Thoracic aorta (tissue), 2 donors: ENCODE results near the gene ABCB1. TPM values are rescaled to one million over a fixed set of nuclear protein-coding genes. Genes with fewer than 3 reads are reported as not detected.
A peak's percentile ranks its signal among the peaks of the same experiment; 100 is the strongest.

Experiments
- ATAC-seq: fragments of 150-250 bp; one replicate; pipeline ENCODE4 v1.8.0; 2017; ENCODE audit warnings: low read depth; ENCODE audit not compliant: insufficient number of reproducible peaks, low FRiP score
- DNase-seq: peaks from one replicate; pipeline ENCODE4 v3.0.0-alpha.2; 2020; ENCODE audit warnings: low spot score
- H3K27ac ChIP-seq, 2 donors: fragments of 200-600 bp; sonication (generic); 1 replicate in 1 of 2; 2 replicates in 1 of 2; pipeline ENCODE4 v1.5.1; 2016; ENCODE audit warnings: mild to moderate bottlenecking in 2 of 2, moderate library complexity in 2 of 2
- H3K27me3 ChIP-seq: fragments of 200-600 bp; sonication (generic); replicated peaks from 2 replicates; pipeline ENCODE4 v1.6.0; 2016; ENCODE audit warnings: mild to moderate bottlenecking; ENCODE audit not compliant: insufficient read depth
- H3K36me3 ChIP-seq: fragments of 200-600 bp; sonication (generic); one replicate; pipeline ENCODE4 v1.5.1; 2016
- H3K4me1 ChIP-seq, 2 donors: fragments of 200-600 bp; sonication (generic); 1 replicate in 1 of 2; 2 replicates in 1 of 2; pipeline versions ENCODE4 v1.5.1 to v1.6.0; 2016; ENCODE audit warnings: low read depth in 2 of 2, mild to moderate bottlenecking in 1 of 2; ENCODE audit not compliant: control insufficient read depth in 1 of 2
- H3K4me3 ChIP-seq: fragments of 200-600 bp; sonication (generic); 2 replicates; pipeline ENCODE4 v1.5.1; 2016; ENCODE audit warnings: mild to moderate bottlenecking
- H3K9me3 ChIP-seq: fragments of 200-600 bp; sonication (generic); 2 replicates; pipeline ENCODE4 v1.5.1; 2016
- CTCF ChIP-seq: fragments of 200-600 bp; sonication (generic); IDR thresholded peaks from one replicate; pipeline ENCODE4 v1.5.1; 2019; ENCODE audit warnings: antibody characterized with exemption
- total RNA-seq, 2 donors: library from RNA; depleted of rRNA; stranded (reverse); fragments of >200 nt; gene quantifications; one replicate each; pipeline versions ENCODE4 v1.1.0 to v1.2.3, GENCODE V29; 2016

ABCB1 gene
- total RNA-seq, 2 donors from 2014 or later: 1.4 to 10.6 TPM

DNA sequence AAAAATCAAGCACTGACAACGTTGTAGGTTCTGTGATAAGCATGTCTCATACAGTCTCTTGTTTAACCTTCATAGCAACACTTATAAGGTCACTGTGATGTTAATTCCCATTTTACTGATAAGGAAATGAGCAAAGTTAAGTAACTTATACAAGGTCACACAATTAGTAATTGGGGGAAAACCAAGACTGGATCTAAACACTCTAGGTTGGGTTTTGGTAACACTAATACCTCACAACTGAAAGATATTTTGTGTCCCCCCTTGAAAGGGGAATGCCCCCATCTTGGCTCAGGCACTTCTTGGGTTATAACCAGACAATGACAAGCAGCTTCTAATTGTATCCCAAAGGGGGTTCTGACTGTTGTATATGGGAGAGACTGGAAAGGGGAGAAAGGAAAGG is 89.2 kb downstream of the ABCB1 start:
- no peaks in the 10 kb centered on the region for H3K9me3 ChIP-seq
- no peak for TF ChIP-seq CTCF
- H3K4me1 ChIP-seq: no peaks in the 10 kb centered on the region
- H3K36me3 ChIP-seq: no peaks in the 10 kb centered on the region
- H3K4me3 ChIP-seq: no peak overlapping the region
- no peak for ATAC-seq
- no peak overlapping the region for H3K27ac ChIP-seq
- no peaks in the 10 kb centered on the region for H3K27me3 ChIP-seq
- no peak for DNase-seq

GRCh38 chr7:87510411-87510875 is 90.2 kb downstream of the ABCB1 start:
- DNase-seq: no peak
- H3K27me3 ChIP-seq: no peaks in the 10 kb centered on the region
- H3K9me3 ChIP-seq: no peaks in the 10 kb centered on the region
- H3K4me3 ChIP-seq: no peak overlapping the region
- no peaks in the 10 kb centered on the region for H3K36me3 ChIP-seq
- ATAC-seq: no peak
- no peak for TF ChIP-seq CTCF
- no peak overlapping the region for H3K27ac ChIP-seq
- no peaks in the 10 kb centered on the region for H3K4me1 ChIP-seq

DNA sequence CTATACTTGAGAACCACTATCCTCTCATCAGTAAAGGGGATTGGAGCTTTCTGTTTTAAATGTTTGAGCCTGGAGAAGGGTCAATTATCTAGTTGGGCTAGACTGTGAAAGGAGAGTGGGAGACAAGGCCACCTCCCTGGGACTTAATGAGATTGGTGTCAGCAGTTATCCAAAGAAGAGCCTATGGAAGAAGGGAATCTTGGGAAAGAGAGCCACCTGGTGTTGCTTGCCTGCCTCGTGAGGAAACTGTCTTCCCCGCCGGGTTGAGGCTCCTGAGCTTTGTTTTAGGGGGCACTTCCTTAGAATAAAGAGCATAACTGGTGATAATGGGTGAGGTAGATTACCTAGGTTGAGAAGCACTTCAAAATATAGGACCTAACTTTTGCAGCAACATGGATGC is 93.2 kb downstream of the ABCB1 start:
- ATAC-seq (no peak), DNase-seq (no peak)
- Histone ChIP-seq H3K9me3 (no peaks in the 10 kb centered on the region), H3K4me3 (no peak overlapping the region), H3K27me3 (no peaks in the 10 kb centered on the region), H3K36me3 (no peaks in the 10 kb centered on the region), H3K4me1 (no peaks in the 10 kb centered on the region), H3K27ac (no peak overlapping the region)
- no peak for TF ChIP-seq CTCF

DNA sequence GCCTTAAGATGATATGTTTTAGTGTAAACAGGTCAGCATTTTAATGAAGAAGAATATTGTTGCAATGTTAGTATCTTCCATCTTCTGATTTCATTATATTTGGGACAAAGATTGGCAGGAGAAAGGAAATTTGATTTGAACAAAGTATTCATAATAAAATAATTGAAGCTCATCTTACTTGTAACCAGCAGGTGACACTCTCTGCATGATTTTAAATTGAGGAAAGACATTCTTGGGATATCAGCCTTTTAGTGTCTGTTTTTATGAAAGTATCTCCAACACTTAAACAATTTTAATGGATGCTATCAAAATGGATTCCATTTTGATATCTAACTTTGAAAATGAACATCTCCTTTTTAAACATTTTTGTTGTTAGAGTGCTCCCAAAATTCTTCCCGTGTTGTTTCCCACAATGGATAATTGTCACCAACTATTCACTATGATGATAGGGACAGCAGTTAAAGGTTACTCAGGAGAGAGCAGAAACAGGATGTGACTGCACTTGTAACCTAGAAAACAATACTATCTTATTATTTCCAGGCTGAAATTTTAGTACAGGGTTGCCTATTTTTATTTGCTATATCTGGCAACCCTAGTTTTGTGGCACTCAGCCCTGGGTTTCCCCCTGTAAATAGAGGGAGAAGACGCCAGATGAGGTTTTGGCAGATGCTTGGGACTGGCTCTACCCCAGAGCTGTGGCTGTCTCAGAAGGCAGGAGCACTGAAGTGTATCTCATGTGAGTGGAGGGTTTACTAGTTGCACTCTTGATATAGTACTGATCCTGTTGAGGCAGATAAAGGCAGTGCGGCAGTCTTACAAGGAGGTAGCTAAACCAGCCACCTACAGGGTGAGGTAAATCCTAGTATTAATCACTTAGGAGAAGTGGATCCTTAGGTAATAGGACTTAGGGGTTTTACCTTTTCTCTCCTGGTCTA is 94.2 kb downstream of the ABCB1 start:
- Histone ChIP-seq H3K27ac (no peak overlapping the region), H3K9me3 (no peaks in the 10 kb centered on the region), H3K36me3 (no peaks in the 10 kb centered on the region), H3K4me3 (no peak overlapping the region), H3K27me3 (no peaks in the 10 kb centered on the region), H3K4me1 (no peaks in the 10 kb centered on the region)
- peak; percentile 16 for TF ChIP-seq CTCF
- ATAC-seq: no peak
- no peak for DNase-seq

DNA sequence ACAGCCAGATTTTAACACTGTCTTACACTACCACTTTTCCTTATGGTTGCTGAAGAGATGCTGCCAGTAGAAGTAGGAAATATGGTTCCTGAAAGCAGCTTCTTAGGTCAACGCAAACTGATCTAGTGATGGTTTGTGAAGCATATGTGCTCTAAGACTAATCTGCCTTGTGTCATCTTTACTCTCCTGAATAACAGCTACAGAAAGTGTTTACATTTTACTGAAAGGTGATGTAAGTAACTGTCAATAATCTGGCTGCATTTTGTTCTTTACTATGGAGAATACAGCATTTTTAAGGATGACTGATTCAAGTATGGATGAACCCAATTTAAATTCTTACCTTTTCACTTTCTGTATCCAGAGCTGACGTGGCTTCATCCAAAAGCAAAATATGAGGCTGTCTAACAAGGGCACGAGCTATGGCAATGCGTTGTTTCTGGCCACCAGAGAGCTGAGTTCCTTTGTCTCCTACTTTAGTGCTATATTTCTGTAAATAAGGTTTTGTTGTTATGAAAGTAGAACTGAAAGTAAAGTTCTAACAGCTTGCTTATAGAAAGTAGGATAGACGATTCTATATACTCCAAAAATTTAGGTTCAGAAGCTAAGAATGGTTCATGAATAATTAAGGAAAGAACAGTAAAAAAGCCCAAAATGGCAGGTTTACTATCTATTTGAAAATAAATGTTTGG is 95.0 kb downstream of the ABCB1 start:
- H3K4me1 ChIP-seq: no peaks in the 10 kb centered on the region
- no peak for TF ChIP-seq CTCF
- no peaks in the 10 kb centered on the region for H3K9me3 ChIP-seq
- H3K27ac ChIP-seq: no peak overlapping the region
- no peak for ATAC-seq
- DNase-seq: no peak
- H3K27me3 ChIP-seq: no peaks in the 10 kb centered on the region
- no peaks in the 10 kb centered on the region for H3K36me3 ChIP-seq
- H3K4me3 ChIP-seq: no peak overlapping the region
